CD4-positive, alpha-beta T cell treated with Interleukin-6 at 100 ng/mL for 8 hours (primary cell): ENCODE data around the gene SRPRB.
"Not testable (repeated sequence)": the region's sequence is repeated elsewhere in the genome, so short reads cannot be mapped to it uniquely, and the experiment has no call there.

ENCODE experiments used
- DNase-seq: peaks from one replicate; pipeline ENCODE4 v3.0.0-alpha.2; 2020; ENCODE audit warnings: mixed read lengths, low spot score

The SRPRB gene

GRCh38 chr3:133777807-133778568, 27.6 kb upstream of the SRPRB start:
- no peak for DNase-seq

DNA sequence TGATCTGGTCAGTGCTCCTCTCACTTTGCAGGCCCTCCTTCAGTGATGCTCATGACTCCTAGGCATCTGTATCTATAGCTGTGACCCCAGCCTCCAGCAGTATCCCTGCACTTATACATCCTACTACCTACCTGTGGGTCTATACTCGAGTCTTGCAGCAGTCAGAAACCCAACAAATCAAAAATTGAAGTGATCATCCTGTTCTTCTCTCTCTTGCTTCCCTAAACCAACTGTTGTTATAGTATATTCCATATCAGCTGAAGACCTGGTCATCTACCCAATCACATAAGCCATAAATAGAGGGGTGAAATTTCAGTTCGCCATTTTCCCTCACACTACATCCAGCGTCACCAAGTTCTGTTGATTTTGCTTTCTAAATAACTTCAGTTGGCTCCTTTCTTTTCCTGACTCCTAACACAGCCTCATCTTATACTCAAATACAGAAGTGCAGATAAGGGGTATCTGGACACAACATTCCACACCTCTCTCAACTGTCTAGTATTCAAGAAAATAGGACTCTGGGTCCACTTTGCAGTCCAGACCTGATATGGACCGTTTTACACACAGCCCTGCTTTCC, 25.9 kb upstream of the SRPRB start:
- no peak for DNase-seq

DNA sequence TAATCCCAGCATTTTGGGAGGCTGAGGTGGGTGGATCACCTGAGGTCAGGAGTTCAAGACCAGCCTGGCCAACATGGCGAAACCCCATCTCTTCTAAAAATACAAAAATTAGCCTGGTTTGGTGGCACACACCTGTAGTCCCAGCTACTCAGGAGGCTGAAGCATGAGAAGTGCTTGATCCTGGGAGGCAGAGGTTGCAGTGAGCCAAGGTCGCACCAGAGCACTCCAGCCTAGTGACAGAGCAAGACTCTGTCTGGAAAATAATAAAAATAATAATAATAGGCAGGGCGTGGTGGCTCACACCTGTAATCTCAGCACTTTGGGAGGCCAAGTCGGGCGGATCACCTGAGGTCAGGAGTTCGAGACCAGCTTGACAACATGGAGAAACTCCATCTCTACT, 24.9 kb upstream of the SRPRB start:
- not testable (repeated sequence) for DNase-seq

DNA sequence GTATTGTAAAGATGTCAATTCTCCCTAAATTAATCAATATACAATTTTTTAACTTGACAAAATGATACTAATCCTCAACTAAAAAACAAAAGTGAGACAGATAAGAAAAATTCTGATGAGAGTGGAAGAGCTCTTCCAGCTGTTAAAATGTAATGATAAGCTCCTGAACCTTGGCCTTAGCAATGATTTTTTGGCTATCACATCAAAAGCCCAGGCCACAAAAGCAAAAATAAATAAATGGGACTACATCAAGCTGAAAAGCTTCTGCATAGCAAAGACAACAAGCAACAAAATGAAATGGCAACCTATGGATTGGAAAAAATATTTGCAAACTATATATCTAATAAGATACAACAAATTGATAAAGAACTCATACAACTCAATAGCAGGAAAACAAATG, 24.0 kb upstream of the SRPRB start:
- no peak for DNase-seq

DNA sequence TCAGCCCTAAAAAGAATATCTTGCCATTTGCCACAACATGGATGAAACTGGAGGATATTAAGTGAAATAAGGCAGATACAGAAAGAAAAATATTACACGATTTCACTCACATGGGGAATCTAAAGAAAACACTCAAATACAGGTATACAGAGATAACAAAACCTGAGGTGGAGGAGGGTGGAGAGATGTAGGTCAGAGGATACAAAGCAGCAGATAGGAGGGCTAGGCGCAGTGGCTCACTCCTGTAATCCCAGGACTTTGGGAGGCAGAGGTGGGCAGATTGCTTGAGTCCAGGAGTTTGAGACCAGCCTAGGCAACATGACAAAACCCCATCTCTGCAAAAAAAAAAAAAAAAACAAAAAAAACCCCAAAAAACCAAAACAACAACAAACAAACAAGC, 23.2 kb upstream of the SRPRB start:
- no peak for DNase-seq

GRCh38 chr3:133783762-133784161, 21.9 kb upstream of the SRPRB start:
- no peak for DNase-seq

- DNase-seq: no peak
These were observed 17.6 kb upstream of the SRPRB start for GRCh38 chr3:133788024-133788423.

DNA sequence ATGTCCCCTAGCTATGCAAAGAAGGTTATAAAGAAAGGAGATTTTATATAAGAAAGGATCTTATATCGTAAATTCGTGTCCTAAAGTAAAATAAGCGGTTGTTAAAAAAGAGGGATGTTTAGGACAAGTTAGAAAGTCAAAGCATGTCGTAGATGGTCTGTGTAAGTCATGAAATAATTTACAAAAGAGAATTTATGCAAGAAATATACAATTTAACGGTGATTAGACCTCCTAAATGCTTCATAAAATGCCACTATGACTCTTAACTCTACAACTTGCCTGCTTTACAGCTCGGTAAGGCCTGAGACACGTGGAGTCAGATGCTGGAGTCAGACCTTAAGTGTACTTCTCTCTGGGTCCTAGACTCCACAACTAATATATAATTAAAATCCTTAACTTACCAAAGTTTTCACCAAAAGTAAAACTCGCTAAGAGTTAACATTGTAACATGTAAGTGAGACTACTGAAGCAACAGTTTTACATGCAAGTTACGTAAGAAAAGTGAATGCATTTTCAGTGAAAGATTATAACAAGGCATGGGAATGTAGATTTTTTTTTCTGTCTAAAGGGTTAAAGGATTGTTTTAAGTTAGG, 13.3 kb upstream of the SRPRB start:
- DNase-seq: no peak

- no peak for DNase-seq
These were observed 8.1 kb upstream of the SRPRB start for GRCh38 chr3:133797396-133798105.

- DNase-seq: no peak
These were observed 5.6 kb upstream of the SRPRB start for GRCh38 chr3:133799794-133800585.

DNA sequence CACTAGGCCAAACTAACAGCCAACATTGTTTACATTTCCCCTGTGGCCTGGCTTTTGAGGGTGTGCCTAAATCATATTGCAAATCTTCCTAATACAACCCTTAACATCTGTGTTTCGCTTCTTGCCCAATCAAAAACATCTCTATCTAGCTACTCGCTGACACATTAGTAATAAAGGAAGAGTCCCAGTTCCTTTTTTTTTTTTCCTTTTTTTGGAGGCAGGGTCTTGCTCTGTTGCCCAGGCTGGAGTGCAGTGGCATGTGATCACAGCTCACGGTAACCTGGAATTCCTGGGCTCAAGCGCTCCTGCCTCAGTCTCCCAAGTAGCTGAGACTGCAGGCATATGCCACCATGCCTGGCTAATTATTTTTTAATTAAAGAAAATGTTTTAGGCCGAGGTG, 2.1 kb upstream of the SRPRB start:
- DNase-seq: no peak

DNA sequence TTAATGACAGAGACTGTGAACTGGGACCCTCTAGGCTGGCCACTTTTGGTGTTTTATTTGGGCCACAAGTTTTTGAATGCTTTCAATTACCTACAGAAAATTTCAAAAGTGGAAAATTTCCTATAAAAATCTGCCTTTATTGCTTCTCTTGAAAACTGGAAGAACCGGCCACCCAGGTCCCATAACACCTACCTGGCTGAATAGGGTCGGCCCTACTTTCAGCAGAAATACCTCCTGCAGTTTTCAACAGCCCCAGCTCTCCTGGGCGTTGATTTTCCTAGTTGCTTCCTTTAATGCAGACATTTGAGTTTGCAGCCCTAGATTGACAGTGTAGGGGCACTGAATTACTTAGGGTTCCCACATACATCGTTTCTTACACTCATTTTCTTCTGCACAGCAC, 719 bp upstream of the SRPRB start:
- DNase-seq: no peak

DNA sequence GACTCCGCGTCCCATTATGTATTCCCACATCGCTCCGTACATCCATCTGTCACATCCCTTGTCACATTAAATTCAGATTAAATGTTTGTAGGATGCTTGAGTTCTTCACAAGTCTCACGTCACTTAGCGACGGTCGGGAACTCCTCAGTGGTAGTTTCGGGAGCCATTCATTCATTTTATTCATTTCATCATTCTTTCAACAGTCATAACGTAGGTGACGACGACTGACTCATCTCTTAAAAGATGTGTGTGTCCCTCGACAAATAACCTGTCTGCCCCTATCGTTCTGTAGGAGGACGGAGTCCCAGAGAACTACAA, 272 bp upstream of the SRPRB start:
- no peak for DNase-seq

DNA sequence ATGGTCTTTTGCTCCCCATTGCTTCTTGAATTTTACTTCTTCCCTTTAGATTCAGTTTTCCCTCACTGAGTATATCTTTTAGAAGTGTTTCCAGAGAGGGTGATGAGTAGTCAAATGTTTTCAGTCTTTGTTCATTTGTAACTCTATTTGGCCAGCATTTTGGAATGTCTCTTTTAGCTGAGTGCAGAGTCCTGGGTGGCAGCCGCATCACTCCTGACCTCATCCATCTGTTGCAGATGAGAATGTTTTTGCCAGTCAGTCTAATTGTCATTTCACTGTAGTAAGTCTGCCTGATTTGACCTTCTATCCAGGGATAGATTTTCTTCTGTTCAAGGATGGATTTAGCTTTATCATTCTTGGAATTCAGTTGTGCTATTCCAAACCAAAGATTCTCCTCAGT, 7.3 kb downstream of the SRPRB start:
- no peak for DNase-seq

- DNase-seq: no peak
These were observed 9.8 kb downstream of the SRPRB start for GRCh38 chr3:133815386-133815785.

DNA sequence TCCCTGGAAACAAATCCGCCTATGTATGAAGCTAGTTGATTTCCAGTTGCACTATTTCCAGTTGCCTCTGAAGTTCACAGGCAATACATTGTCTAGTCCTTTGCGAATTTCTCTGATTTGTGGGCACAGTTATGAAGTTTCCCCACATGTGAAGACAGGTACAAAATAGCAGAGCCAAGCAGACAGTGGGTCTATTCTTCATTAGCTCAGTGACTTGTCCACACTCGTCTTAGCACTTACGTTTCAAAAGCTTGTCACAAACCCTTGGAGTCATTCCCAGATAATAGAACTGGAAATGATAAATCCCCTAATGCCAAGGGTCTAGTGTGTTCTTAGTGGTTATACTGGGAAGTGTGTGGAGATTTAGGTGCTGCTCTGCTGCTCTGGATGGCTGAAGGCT, 14.5 kb downstream of the SRPRB start:
- no peak for DNase-seq

GRCh38 chr3:133820889-133821675, 15.5 kb downstream of the SRPRB start:
- no peak for DNase-seq

- no peak for DNase-seq
These were observed 16.4 kb downstream of the SRPRB start for GRCh38 chr3:133821767-133822638.

GRCh38 chr3:133824961-133825485, 19.4 kb downstream of the SRPRB start:
- no peak for DNase-seq
